Gastrocnemius medialis (tissue), 4 donors: ENCODE results near the gene ZNF860.

Experiments
- POLR2A ChIP-seq, 2 donors: fragments of 450-650 bp; IDR thresholded peaks; one replicate each; pipeline ENCODE4 v1.6.1; 2017; ENCODE audit warnings: antibody characterized with exemption in 2 of 2, mild to moderate bottlenecking in 2 of 2, moderate library complexity in 2 of 2
- TF ChIP-seq, protein P1 (sequence below), 5 experiments: fragments of 450-650 bp in 3 of 5; fragments of 200-600 bp in 2 of 5; sonication (generic) in 2 of 5; IDR thresholded peaks in 4 of 5; conservative IDR thresholded peaks in 1 of 5; 1 replicate in 4 of 5; 2 replicates in 1 of 5; pipeline ENCODE4 v1.5.1; 2016 to 2019; ENCODE audit warnings: antibody characterized with exemption in 5 of 5, mild to moderate bottlenecking in 3 of 5, moderate library complexity in 3 of 5

DNA sequence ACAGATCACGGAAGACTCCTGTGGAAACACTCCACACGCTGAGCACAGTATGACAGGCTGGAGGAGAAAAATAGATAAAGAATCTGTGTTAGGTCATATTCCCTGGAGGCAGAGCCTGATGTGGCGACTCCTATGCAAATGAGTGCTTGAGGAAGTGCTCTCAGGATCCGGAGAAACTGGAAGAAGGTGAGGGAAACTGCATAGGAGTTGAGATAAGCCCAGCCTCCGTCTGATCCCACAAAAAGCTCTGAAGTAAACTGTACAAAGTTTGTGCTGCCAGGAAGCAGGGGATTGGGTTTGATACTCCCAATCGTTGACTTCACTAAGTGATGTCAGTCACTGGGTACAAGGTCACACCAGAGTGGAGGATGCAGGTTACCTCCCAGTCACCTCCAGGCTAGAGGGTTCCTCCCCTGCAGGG lies 33.9 kb upstream of the ZNF860 start:
- no peak for TF ChIP-seq POLR2A (IDR thresholded peaks at IDR 0.05)
- TF ChIP-seq, protein P1, sequence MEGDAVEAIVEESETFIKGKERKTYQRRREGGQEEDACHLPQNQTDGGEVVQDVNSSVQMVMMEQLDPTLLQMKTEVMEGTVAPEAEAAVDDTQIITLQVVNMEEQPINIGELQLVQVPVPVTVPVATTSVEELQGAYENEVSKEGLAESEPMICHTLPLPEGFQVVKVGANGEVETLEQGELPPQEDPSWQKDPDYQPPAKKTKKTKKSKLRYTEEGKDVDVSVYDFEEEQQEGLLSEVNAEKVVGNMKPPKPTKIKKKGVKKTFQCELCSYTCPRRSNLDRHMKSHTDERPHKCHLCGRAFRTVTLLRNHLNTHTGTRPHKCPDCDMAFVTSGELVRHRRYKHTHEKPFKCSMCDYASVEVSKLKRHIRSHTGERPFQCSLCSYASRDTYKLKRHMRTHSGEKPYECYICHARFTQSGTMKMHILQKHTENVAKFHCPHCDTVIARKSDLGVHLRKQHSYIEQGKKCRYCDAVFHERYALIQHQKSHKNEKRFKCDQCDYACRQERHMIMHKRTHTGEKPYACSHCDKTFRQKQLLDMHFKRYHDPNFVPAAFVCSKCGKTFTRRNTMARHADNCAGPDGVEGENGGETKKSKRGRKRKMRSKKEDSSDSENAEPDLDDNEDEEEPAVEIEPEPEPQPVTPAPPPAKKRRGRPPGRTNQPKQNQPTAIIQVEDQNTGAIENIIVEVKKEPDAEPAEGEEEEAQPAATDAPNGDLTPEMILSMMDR (IDR thresholded peaks at IDR 0.05 in 4 of 5, conservative IDR thresholded peaks at IDR 0.05 in 1 of 5): no peak
